Esophagus mucosa (tissue), 1 donor: ENCODE data around the gene MAPK14. TPM values are rescaled to one million over a fixed set of nuclear protein-coding genes. Genes with fewer than 3 reads are reported as not detected.
A peak's percentile ranks its signal among the peaks of the same experiment; 100 is the strongest.

Source experiments
- ATAC-seq: fragments of 200-7000 bp; cut with Tn5 transposase; one replicate; pipeline ENCODE4 v1.9.1; 2020
- total RNA-seq: library from RNA; stranded (reverse); gene quantifications from one replicate; pipeline ENCODE4 v1.2.4, GENCODE V29; 2023
- donor health status: DM: yes; HTN: yes; CAD: no.

Gene MAPK14
- total RNA-seq, 1 donor from 2014 or later: 39.9 TPM

DNA sequence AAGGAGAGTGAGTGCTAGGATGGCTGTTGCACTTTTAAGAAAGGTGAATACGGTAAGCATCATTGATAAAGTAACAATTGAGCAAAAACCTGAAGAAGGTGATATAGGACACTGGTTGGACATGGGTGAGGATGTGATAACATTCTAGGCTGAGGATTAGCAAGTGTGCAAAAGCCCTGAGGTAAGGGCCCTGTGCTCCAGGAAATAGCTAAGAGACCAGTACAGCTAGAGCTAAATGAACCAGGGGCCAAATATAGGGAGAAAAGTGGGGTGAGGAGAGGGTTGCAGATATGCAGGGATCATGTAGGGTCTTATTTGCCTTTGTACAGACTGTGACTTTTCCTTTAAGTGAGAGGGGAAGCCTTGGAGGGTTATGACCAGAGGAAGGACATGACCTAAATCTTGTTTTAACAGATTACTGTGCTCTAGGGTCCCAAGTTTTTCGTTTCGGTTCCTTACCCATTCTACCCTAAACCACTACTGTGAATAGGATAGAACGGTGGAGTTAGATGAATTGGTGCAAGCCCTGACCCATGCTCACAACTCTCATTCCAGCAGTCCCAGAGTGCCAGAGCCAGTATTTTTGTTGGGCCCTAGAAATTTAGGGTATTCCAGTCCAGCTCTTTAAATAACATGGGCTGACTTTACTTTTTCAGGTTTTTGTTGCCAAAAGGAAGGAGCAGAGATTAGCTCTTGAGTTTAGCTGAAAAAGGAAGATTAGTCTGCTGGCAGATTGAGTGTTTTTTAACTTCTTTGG is 10.7 kb downstream of the MAPK14 start:
- no peak for ATAC-seq

DNA sequence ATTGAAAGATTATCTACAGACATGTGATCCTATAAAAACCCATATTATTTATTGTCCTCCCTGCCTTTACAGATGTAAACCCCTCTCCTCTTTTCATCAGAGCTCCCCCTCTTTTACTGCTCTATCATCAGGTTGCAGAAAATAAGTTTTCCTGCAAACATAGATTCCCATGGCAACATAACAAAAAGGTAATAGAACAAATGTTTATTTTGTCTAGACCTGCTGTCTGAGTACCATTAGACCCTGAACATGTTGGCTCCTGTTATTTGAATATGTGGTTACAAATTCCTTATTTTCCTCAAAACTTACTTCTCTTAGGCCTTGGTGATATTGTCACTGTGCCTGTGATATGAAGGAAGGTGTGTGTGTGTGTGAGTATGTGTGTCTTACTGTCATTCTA is 11.5 kb downstream of the MAPK14 start:
- no peak for ATAC-seq

DNA sequence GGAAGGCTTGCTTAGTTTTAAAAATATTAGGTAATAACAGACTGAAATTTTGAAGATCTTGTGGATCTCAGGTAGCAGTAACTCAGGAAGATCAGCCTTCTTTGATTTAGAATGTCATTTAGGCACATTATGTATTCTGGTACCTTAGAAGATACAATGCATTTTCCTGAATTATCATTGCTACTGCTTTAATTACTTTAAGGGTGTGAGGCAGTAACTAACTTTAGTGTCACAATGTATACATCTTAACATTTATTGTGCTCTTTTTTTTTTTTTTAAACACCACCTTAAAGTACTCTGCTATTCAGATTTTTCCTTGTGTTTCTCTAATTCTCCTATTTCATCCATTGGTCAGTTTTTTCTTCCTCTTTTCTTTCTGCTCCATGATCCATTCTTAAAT is 13.3 kb downstream of the MAPK14 start:
- ATAC-seq: no peak

DNA sequence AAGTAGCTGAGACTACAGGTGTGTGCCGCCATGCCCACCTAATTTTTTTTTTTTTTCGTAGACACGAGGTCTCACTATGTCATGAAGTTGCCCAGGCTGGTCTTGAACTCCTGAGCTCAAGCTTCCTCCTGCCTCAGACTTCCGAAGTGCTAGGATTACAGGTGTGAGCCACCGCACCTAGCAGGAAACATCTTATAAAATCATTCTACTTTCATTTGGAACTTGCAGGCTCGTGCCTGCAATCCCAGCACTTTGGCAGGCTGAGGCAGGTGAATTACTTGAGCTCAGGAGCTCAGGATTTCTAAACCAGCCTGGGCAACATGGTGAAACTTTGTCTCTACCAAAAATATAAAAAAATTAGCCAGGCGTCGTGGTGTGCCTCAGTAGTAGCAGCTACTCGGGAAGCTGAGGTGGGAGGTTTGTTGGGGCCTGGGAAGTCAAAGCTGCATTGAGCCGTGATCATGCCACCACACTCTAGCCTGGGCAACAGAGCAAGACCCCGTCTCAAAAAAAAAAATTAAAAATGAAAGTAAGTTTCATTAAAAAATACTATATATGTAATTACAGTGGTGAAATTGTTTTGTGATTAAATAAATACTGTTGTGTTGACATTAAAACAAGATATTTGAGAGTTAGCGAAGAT is 15.1 kb downstream of the MAPK14 start:
- peak; percentile 72 for ATAC-seq

DNA sequence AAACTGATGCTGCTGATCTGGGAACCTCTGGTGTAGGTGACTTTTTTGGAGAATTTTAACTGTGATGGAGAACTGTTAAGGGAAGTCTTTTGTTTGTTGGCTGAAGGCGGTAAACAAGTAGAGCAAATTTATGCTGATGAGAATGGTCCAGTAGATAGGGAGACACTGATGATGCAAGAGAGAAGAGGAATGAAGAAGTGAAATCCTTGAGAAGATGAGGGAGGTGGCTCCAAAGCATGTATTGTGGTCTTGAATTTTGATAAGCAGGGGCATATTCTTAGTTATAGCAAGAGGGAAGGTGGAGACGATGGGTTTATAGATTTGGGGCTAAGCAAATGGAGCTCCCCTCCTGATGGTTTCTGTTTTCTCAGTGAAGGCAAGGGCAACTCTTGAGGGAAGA is 22.0 kb downstream of the MAPK14 start:
- ATAC-seq: no peak

DNA sequence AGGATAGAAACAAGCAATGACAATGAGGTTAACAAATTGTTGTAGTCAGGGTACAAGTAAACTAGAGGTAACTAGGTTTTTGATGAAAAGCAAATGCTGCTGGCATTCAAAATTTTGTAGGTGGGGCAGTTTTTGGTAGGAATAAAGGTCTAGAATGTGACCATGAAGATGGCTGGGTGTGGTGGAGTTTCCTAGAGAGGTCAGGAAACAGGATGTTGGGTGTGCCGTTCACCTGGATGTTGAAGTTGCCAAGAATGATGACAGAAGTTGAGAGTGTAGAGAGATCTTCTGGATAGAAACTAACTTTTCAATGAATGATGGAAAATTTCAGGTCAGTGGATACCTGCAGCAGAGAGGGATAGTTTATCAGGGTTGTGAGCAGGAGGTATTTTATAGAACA is 22.7 kb downstream of the MAPK14 start:
- peak; percentile 81 for ATAC-seq

DNA sequence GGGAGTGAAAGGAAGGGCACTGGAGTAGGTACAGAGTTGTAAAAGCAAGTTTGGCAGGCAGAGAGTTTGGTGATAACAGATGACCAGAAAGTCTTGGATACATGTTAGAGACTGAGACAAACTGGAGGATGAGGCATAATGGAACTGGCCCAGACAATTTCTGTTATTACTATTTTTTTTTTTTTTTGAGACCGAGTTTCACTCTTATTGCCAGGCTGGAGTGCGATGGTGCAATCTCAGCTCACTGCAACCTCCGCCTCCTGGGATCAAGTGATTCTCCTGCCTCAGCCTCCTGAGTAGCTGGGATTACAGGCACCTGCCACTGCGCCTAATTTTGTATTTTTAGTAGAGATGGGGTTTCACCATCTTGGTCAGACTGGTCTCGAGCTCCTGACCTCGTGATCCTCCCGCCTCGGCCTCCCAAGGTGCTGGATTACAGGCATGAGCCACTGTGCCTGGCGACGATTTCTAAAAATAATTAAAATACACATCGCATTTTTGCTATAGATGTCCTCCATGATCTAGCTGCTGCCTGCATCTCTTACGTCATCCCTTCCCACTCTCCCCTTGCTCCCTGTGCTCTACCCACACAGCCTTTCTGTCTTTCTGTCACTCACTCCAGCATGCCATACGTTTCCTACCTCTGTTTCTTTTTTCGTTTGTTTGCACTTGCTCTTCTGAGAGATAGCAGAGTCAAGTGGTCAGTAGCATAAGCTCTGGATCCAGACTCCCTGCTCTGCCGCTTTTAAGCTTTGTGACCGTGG is 23.5 kb downstream of the MAPK14 start:
- ATAC-seq: no peak

DNA sequence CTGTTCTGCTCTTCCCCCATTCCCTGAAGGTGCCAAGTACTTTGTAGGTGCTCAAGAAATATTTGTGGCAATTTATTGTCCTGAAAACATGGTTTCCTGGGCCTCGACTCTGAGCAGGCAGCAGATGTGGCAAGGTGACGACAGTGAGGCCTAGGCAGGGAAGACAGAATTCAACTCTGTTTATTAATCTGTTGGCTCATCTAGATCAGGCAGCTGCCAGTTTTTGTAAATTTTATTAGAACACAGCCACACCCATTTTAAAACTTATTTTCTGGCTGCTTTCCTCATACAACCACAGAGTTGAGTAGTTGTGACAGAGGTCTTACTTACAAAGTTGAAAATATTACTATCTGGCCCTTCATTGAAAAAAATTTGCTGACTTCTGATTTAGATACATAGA is 24.5 kb downstream of the MAPK14 start:
- peak; percentile 62 for ATAC-seq

DNA sequence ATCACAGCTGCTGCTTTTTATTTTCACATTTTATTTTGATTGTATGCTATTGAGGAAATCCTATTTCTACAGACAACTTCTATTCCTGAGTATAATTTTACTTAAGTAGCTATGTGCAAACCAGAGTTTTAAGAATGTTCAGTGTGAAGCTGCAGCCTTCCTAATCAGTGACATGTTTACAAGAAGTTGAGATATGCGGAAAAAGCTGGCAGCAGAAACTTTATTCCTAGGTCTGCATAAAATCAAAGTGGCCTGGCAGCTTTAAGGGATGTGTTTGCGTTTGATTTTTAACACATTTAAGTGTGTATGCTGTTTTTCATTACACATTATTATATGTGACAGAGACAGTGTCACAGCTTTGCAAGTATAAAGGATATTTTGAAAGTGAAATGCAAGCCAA is 26.3 kb downstream of the MAPK14 start:
- ATAC-seq: no peak

DNA sequence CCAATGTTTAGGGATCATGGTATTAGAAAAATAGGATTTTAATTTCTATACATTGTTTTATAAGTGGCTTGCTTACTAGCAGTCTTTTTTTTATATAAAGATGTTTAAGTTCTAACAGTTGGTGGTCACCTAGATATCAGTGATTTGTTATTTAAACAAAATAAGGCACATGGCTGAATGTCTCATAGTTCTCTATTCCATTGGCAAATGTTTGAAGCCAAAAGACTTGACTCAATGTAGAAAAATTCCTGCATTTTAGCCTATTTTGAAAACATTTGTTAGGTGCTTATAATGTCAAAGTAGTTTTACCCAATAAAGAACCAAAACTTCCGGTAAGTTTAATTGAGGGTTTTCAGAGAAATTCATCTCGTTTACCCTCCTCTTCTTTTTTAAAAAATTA is 26.8 kb downstream of the MAPK14 start:
- ATAC-seq: no peak

DNA sequence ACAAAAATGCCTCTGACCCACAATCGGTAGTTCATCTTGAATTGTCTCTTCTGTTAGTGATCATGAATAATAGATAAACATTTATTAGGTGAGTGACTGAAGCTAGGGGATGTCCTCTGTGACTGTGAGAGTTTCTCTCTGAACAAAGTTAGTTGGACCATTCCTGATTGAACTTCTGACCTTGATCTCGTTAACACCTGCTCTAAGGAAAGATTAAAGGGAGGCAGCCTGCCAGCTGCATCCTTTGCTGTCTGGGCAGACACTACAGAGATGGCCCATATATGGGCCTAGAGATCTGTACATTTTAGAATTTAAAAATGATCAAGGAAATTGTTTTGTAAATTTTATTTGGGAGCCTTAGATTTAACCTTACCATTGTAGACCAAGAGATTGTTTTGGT is 27.3 kb downstream of the MAPK14 start:
- no peak for ATAC-seq

DNA sequence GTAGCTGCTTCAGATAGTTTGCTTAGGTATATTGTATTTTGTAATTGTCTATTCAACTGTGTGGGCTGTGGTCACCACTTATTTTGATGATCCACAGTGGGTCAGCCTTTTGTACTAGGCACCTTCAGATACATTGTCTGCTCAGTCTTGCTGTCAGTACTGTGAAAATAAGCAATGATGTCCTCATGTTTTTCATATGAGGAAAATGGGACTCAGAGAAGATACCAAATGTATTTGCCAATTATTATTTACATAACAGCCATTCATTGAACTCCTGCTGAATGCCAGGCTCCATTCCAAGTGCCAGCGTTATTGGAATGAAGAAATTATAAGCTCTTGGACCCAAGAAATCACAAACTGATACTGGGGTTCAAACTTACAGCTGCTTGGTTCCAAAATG is 28.6 kb downstream of the MAPK14 start:
- no peak for ATAC-seq

DNA sequence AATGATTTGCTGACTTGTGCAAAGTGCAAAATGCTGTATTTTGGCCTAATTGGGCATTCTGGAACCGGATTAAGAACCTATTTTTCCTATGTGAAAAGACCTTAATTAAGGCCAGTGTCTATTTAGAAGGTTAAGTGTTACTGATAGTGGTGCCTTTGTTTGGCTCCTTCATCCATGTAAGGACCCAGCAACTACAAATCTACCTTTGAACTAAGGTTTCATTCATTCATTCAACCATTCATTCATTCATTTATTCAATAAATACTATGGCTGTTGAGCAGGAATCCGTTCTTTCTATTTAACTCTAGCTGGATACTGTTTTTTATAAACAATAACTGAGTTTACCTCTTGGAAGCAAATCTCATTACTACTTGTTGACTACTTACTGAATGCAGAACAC is 33.6 kb downstream of the MAPK14 start:
- ATAC-seq: no peak

DNA sequence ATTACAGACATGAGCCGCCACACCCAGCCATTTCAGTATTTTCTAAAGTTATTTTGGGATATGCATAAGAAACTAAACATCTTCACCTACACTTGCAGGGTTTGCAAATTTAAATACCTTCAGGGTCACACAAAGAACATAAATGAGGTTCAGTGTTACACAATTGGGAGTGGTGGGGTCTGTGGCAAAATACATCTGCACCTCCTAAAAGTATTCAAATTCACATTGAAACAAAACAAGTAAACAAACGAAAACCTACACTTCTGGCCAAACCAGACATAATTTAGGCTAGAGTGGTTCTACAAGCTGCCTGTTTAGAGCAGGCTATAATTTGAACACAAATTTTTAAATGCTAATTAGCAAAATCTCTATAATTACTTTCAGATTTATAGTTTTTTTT is 34.6 kb downstream of the MAPK14 start:
- no peak for ATAC-seq

DNA sequence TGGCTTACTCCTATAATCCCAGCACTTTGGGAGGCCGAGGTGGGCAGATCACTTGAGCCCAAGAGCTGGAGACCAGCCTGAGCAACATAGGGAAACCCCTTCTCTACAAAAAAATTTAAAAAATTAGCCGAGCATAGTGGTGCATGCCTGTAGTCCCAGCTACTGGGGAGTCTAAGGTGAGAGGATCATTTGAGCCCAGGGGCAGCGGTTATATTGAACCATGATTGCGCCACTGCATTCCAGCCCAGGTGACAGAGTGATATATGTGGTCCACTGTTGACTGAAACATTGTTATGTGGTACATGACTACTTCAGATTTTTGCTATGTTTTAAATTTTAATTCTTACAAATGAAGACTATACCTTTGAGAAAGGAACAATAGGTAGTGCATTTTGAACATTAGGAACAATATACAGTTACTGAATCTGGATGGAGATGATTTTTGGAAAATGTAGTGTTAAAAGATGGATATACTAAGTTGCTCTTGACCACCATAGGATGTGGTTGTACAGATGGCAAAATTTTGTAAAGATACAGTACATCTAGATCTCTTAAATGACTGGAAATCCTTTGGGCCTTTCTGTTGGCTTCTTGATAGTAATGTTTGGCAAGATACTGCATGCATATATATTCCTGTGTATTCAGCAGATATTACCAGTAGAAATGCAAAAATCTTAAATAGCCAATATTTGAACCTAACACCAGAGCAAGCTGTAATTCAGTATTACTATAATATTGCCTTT is 35.9 kb downstream of the MAPK14 start:
- no peak for ATAC-seq

DNA sequence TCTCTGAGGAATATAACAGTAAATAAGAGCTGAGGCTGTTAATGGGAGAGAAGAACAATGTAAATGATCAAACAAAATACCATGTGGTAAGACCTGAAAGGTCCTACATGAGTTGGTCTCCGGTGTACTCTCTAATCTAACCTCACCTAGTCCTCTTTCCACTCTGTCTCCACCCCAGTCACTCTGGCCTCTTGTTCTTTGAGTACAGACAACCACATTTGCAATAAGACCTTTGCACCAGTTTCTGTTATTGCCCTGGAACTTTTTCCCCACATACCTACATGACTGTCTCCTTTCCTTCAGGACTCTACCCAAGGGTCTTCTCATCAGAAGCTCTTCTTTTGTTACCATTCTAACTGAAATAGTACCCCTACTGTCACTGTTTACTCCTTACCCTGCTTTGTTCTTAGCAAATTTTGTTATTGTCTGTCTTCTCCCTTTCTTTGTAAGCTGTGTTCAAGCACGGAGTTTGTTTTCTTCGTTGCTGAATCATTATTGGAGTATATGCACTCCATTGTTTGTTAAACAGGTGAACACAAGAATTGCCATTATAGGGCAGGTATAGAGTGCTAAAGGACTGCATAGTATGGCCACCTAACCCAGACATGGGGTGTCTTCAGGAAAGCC is 37.3 kb downstream of the MAPK14 start:
- no peak for ATAC-seq

DNA sequence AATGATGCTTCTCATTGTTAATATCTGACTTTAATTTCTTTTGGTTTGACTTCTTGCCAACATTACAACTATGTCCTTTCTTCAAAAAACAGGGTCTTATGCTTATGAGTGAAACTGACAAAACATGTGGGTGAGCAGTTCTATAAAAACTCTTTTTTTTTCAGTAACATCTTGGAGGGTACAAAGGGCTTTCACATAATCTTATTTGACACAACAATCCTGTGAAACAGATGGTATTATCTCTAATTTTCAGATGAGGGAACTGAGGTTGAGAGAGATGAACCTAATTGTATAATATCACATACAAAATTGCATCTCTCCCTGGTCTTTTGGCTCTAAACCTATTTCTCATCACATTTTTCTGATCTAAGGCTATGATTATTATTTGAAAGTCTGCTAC is 38.3 kb downstream of the MAPK14 start:
- no peak for ATAC-seq

DNA sequence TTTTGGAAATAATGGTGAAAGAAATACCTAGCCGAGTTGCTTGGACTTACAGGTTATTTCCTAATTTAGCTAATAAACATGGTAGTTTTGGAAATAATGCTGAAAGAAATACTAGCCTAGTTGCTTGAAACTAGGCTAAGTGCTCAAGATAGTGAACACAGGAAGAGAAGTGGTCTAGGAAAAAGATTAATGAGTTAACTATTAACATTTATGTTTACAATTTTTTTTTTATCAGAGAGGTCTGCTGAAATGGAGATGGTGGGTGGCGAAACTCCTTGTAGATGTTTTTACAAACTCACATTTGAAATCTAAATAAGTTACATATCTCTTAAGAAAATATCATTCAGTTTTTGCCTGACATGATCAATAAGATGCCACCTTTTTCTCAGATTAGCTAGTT is 39.2 kb downstream of the MAPK14 start:
- ATAC-seq: no peak

DNA sequence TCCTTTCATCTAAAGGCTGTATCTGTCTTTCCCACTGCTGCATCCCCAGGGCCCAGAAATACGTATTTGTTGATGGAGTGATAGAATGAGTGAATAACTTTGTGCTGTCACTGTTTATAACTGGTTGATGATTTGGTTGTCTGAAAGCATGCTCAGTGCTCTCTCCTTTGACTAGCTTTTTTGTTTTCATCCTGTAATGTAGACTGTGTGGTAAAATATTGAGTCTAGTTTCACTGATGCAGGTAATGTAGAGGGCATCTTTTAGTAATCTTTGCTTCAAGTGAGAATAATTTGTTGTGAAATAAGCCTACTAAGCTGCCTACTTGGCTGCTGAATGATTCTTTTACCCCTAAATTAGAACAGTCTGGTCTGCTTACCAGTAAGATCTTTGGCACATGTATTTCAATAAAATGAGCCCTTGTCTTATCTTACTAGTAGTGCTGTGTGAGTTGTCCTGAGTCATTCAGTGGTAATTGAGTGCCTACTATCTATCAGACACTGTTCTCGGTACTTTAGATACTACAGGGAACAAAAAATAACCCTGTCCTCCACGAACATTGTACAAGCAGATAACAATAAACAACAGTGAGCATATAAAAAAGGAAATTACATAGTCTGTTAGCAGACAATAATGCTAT is 39.9 kb downstream of the MAPK14 start:
- ATAC-seq: no peak

DNA sequence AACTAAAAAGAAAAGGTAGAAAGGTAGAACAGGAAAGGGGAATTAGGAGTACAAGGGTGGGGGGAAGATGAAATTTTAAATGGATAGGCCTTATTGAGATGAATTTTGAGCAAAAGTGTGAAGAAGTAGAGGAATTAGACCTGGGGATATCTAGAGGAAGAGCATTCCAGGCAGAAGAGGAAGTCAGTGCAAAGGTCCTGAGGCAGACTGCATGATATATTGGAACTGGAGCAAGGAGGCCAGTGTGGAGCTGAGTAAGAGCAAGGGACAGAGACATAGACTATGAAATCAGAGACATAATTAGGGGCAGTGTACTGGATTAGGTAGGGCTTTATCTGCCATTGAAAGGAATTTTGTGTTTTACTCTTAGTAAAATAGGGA is 40.4 kb downstream of the MAPK14 start:
- no peak for ATAC-seq

DNA sequence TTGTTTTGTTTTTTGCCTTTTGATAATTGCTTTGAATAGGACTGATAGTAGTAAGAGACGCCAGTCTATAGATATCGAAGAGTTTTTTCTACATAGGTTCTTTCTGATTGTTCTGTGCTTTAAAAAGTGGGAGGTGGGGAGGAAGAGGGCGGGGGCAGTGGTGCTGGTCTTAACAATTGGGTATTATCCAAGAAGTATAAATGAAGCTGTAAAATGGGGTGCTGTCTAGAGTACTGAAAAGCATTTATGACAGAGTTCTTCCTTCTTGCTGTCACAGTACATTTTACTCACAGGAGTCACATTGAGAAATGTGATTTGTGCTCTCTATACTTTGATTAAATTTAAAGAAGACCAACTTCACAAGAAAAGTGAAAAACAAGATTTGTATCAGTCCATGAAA is 41.0 kb downstream of the MAPK14 start:
- no peak for ATAC-seq

DNA sequence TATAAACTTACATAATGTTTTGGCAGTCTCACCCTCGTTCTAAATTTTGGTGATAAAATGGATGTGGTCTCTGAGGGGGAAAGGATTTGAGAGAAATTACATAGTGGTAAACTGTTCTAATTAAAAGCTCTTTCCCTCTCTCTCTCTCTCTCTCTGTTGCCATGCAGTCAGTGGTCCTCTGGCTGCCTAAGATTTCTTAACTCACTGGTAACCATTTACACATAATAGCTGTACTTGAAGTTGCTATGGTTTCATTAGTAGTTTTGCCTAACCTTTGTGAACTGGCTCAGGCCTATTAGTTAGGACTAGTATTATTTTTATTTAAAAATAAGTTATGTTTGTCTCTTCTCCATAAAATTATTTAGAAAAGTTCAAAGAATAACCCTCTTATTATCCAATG is 42.0 kb downstream of the MAPK14 start:
- no peak for ATAC-seq
